Stimulated activated CD4-positive, alpha-beta T cell treated with anti-CD3 and anti-CD28 coated beads, Interleukin-2, amount 100 ng/mL, for 48 hours (primary cell): Measurements from ENCODE around the gene ADAMTSL2.
"Not testable (repeated sequence)": the region's sequence is repeated elsewhere in the genome, so short reads cannot be mapped to it uniquely, and the experiment has no call there.

Experiments
- DNase-seq, 2 donors: peaks; one replicate each; pipeline ENCODE4 v3.0.0-alpha.2; 2020

ADAMTSL2 gene

DNA sequence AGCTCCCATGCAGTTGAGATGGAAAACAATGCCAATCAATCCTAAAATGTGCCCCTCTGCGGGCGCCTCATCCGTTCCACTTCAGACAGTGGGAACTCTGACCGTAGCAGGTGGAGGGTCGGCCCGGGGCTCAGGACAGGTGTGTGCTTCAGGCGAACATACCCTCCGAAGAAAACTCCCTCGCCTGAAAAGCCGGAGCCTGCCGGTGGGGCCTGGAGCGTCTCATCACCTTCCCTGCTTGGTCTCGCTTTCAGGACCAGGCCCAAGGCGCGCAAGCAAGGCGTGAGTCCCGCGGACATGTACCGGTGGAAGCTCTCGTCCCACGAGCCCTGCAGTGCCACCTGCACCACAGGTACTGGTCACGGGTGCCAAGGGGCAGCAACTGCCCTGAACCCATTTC lies 26.4 kb downstream of the ADAMTSL2 start:
- DNase-seq, result no peak

DNA sequence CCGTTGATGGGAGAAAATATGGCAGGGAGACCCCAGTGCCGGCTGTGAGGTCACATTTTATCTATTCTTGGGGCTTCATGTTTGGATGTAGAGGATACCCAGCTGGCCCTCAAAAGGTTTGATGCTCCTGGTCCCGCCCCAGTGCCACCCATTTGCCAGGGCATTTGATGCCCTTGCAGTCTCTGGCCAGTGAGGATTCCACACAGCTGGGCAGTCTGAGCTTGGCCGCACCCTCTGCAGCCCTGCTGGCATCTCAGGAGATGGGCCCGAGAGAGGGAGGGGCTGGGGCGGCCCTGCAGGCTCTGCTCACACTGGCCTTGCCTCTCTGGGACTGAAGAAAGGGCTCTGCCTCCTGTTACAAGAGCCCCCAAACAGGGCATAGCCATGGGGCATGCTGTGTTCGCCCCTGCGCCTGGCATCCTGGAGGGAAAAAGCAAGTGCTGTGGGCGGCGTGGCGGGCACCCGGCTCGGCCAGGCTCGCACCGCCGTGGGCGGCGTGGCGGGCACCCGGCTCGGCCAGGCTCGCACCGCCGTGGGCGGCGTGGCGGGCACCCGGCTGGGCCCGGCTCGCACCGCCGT lies 27.6 kb downstream of the ADAMTSL2 start:
- DNase-seq, result no peak

DNA sequence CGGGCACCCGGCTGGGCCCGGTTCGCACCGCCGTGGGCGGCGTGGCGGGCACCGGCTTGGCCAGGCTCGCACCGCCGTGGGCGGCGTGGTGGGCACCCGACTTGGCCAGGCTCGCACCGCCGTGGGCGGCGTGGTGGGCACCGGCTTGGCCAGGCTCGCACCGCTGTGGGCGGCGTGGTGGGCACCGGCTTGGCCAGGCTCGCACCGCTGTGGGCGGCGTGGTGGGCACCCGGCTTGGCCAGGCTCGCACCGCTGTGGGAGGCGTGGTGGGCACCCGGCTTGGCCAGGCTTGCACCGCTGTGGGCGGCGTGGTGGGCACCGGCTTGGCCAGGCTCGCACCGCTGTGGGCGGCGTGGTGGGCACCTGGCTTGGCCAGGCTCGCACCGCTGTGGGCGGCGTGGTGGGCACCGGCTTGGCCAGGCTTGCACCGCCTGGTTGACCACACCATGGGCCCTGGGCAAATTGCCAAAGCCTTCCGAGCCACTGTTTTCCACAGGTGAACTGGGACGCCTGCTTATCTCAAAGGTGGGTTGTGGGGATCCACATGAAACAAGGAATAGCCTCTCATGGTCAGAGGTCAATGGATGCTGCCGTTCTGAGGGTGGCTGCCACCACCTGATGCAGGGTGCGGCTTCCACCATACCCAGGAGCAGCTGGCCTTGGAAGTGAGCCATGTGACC lies 28.2 kb downstream of the ADAMTSL2 start:
- DNase-seq, result no peak

DNA sequence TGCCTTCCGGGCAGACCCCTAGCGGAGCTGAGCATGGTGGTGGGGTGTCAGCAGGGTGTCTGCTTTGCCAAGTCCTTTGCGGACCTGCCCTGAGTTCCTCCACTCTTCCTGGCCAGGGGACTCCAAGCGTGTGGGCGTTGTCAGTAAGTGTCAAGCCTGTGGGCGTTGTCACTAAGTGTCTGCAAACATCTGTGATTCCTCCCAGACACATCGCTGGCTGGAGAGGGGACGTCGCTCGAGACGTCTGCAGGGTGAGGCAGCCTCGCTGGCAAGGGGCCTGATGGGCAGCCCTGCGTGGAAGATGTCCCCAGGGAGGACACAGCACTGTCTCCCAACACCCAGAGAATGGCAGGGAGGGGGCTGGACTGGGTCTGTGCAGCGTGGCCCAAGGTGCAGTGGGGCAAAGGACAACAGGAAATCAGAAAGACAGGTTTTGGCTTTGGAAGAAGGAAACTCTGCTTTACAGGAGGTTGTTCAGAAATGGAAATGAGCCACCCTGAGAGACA lies 28.8 kb downstream of the ADAMTSL2 start:
- DNase-seq, result no peak

DNA sequence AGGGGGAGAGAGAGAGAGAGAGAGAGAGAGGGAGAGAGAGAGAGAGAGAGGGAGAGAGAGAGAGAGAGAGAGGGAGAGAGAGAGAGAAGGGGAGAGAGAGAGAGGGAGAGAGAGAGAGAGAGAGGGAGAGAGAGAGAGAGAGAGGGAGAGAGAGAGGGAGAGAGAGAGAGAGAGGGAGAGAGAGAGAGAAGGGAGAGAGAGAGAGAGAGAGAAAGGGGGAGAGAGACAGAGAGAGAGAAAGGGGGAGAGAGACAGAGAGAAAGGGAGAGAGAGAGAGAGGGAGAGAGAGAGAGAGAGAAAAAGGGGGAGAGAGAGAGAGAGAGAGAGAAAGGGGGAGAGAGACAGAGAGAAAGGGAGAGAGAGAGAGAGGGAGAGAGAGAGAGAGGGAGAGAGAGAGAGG lies 29.3 kb downstream of the ADAMTSL2 start:
- DNase-seq, result not testable (repeated sequence)

DNA sequence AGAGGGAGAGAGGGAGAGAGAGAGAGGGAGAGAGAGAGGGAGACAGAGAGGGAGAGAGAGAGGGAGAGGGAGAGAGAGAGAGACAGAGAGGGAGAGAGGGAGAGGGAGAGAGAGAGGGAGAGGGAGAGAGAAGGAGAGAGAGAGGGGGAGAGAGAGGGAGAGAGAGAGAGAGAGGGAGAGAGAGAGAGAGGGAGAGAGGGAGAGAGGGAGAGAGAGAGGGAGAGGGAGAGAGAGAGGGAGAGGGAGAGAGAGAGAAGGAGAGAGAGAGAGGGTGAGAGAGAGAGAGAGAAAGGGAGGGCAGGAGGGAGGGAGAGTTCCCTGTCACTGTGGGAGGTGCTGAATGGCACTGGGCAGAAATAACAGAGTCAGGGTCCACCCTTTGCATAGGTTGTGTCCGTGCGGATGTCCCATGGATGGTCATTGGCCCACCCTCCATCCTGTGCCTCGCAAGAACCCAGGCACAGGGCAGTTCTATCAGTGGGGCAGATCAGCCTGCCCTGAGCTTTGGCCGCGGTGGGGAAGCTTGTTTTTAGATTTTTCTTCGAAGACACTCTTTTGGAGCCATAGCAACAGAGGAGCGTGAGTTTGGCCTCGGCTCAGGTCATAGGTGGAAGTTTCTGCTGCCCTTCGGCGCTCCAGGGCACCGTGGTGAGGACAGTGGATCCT lies 30.1 kb downstream of the ADAMTSL2 start:
- DNase-seq, result no peak

DNA sequence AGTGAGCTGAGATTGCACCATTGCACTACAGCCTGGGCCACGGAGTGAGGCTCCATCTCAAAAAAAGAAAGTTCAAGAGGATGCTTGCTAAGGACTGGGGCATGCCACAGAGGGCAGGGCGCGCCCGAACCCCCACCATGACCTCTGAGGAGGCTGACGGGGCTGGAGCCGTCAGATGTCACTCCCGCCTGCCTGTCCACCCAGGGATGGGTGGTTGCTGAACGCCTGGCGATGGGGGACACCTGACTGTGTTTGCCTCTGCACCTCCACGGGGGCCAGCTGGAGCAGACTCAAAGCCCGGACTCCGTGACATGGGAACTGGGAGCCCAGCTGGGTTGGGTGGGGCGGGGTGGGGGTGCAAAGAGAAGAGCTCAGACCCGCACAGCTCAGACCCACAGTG lies 31.9 kb downstream of the ADAMTSL2 start:
- no peak for DNase-seq

DNA sequence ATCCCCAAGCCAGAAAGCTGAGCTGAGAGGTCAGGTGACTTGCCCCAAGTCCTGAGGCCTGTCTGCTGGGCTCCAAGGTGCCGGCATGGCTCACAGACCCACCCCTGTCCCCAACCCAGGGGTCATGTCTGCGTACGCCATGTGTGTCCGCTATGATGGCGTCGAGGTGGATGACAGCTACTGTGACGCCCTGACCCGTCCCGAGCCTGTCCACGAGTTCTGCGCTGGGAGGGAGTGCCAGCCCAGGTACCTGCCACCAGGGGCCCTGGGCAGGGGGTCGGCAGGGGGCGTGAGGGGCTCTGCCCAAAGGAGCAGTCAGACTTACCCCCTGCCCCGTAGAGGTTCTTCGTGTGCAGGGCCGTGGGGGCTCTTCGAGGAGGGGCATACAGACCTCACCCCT lies 32.3 kb downstream of the ADAMTSL2 start:
- DNase-seq, result no peak

DNA sequence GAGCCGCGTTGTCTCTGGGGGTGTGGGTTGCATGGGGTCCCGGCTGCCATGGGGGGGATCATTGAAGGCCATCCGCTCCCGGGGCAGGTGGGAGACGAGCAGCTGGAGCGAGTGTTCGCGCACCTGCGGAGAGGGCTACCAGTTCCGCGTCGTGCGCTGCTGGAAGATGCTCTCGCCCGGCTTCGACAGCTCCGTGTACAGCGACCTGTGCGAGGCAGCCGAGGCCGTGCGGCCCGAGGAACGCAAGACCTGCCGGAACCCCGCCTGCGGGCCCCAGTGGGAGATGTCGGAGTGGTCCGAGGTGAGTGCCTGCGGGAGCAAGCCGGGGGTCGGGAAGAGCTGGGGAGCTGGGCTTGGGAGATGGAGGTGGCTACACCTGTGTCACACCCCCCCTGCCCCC lies 33.7 kb downstream of the ADAMTSL2 start:
- no peak for DNase-seq

DNA sequence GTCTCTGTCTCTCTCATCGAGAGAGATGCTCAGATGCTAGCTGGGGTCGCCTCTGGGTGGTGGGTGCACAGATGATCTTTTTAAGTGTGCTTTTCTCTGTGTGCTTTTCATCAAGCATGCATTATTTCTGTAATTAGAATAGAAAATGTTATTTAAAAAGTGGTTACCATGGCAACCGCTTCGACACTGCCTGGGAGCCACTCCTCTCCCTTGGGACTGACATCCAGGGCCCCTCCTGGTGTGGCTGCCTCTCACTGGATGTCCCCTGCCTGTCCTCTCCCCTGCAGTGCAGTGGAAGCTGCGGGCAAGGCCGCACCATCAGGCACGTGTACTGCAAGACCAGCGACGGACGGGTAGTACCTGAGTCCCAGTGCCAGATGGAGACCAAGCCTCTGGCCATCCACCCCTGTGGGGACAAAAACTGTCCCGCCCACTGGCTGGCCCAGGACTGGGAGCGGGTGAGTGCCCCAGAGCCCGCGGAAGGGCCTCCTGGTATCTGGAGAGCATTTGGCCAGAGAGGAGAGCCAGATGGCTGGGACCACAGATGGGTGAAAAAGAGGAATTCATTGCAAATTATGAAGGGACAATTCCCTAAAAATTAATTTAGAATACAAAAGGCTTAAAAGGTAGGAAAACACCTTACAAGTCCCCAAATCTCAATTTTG lies 34.7 kb downstream of the ADAMTSL2 start:
- DNase-seq, result no peak

DNA sequence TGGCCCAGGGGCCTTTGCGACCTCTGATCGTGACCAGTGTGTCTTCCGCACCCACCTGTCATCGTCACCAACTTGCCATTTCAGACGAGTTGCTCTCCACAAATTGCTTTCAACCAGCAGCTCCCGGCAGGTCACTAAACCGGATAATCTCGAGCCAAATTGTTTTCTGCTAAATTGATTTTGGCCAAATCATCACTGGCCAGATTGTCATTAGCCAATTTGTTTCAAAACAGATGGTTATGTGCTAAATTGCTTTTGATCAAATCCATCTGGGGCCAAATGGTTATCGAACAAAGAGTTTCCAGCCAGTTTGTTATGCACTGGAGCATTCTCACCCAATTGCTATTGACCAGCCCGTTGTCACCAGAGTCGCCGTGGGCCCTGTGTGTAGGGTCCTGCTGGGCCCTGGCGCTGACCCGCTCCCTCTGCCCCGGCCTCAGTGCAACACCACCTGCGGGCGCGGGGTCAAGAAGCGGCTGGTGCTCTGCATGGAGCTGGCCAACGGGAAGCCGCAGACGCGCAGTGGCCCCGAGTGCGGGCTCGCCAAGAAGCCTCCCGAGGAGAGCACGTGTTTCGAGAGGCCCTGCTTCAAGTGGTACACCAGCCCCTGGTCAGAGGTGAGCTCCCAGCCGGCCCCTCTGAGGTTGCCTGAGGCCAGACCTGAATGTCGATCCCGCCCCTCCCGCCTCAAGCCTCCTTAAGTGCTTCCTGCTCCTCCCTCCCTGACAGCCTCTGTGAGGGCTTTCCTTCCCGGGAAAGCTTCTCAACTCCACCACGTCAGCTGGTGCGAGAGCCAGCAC lies 35.6 kb downstream of the ADAMTSL2 start:
- DNase-seq, result no peak

DNA sequence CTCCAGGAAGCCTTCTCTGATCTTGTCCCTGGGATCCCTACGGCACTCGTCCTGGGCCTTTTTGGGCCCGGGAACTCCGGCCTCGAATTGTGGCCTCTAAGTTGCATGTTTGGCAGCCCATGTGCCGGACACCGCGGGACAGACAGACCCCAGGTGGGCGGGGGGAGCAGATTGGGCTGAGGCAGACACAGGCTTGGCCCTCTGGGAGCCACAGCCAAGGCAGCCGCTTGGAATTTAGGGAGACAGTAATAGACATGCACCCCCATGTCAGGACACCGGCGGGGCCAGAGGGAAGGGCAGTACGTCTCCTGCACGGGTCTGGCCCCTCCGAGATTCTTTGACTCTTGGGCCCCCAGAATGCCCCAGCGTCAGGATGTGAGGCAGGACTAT lies 36.2 kb downstream of the ADAMTSL2 start:
- DNase-seq, result no peak

DNA sequence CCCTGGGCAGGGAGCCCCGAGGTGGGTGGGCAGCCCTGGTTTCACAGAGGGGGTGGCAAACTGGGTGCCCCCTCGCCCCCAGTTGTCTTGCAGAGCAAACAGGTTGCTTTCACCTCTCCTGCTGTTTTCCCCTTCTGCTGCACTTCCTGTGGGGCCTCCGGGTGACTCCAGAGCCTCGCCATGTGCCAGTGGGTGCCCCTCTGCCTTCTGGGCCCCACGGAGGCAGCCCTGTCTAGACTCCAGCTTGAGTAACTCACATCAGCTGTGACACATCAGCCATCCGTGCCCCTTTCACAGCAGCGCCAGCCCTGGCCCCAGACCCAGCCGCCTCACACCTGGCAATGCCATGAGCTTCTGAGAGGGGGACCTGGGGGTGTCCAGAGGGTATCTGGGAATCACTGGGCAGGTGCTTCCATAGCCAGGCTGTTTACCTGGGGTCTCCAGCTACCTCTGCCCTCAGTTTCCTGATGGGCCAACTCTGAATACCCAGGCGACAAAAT lies 36.9 kb downstream of the ADAMTSL2 start:
- no peak for DNase-seq

DNA sequence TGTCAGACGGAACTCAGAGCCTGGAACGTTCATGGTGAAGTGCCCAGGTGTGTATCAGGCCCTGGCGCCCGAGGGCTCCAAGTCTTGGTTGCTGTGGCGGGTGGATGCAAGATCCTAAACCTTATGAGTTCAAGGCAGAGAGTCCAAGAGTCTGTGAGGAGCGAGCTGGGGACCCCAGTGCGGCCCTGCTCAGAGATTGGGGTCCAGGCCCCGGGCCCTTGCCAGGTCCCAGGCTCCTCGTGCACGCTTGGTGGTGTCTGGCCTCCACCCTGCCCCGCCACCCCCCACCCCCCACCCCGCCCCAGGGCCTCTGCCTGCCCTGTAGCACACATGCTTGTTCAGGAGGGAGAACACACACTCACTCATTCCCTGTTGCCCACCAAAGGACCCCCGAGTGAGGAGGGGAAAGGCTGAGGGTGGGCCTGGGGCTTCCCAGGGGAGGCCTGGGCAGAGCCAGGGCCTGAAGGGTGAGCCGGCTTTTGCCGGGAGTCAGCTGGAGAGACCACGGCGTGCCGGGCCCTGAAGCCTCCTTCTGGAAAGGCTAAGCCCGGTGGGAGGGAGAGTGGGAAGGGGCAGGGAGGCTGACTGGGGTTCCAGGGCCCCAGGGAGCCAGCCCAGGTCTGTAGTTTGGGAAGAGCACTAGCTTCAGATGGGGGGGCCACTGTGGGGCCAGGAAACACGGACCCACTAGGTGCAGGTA lies 37.5 kb downstream of the ADAMTSL2 start:
- no peak for DNase-seq

DNA sequence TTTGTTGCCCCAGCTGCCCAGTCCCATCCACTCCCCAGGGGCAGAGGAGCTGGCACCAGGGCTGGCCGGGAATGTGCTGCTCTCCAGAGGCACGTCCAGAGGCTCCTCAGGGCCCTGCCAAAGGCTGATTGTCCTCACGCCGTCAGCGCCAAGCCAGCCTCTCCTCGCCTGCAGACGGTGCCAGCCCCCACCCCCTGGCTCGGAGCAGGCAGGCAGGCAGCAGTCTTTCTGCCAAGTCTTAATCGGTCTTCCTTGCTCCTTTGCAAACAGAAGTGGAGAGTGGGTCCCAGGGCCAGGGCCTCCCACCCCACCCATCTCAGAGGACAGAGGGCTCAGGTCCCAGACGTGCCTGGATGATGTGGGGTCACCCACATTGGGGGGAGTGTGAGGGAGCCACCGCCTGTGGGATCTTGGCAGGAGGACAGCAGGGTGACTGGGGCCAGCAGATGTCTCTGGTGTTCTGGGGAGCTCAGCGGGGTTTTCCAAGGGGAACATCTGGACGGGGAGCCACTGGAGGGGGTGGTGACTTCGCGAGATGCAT lies 38.4 kb downstream of the ADAMTSL2 start:
- DNase-seq, result no peak

DNA sequence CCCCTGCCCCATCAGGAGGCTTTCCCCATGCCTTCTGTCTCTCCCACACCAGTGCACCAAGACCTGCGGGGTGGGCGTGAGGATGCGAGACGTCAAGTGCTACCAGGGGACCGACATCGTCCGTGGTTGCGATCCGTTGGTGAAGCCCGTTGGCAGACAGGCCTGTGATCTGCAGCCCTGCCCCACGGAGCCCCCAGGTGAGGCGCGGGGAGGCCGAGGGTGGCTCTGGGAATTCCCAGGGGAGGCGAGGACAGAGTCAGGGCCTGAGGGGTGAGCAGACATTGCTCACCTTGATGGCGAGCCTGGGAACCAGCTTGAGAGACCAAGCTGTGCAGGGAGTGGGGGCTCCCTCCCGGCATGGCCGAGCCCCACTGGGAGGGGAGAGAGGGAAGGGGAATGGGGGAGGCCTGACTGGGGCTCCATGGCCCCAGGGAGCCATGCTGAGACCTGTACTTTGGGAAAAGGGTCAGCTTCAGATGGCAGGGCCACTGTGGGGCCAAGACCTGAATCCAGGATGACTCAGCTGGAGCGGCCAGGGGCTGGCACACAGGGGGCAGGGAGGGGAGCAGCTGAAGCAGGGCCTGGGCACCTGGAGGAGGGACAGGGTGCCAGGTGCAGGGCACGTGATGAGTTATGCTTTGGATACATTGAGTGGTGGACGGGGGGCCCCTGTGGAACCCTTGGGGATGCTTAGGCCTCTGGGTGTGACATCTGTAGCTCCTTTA lies 39.4 kb downstream of the ADAMTSL2 start:
- DNase-seq, result no peak

DNA sequence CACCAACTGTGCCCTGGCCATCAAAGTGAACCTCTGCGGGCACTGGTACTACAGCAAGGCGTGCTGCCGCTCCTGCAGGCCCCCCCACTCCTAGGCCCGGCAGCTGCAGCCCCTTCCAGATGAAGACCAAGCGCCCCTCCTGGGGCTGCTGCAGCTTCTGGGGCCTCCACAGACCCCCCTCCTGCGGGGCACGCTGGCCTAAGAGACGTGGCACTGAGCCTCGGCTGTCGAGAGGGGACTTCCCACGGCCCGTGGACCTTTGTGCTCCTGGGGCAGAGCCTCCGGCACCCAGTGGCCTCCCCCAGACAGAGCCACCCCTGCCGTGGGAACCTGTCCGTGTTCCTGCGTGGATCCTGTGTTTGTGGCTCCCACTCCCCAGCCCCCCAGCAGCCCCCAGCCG lies 40.3 kb downstream of the ADAMTSL2 start:
- no peak for DNase-seq

DNA sequence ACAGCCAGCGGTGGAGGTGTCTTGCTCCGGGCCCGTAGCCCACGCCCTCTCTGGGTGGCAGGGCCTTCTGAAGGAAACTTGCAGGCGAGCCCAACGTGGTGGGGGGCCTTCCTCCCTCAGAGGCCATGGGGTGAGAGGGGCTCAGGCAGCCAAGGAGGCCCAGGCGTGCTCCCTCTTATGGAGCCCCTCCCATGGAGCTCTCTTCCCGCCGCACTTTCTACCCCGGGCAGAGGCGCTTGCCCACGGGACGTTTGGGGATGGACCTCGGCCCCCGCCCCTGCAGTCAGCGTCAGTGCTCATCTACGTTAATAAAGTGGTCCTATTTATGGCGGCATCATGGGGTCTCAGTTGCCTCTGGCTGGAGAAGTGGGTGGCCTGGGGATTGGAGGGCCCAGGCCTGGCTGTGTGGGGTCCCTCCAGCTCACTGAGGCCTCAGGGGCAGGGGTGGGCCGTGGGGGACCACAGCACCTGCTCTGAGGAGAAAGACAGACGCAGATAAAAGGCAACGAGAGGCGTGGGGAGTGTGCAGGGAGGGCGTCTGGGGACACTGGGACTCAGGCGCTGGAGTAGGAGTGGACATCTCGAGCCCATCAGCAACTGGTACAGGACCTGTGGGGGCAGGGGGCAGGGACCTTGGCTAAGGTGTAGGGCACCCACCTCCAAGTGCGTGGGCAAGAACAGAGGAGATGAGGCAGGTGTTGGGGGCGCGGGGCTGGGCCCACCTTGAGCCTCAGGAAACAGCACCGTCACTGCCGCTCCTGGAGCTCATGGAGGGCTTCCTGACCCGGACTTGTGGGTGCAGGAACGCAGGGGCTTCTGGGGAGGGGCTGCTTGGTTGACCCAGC lies 40.9 kb downstream of the ADAMTSL2 start:
- no peak for DNase-seq

DNA sequence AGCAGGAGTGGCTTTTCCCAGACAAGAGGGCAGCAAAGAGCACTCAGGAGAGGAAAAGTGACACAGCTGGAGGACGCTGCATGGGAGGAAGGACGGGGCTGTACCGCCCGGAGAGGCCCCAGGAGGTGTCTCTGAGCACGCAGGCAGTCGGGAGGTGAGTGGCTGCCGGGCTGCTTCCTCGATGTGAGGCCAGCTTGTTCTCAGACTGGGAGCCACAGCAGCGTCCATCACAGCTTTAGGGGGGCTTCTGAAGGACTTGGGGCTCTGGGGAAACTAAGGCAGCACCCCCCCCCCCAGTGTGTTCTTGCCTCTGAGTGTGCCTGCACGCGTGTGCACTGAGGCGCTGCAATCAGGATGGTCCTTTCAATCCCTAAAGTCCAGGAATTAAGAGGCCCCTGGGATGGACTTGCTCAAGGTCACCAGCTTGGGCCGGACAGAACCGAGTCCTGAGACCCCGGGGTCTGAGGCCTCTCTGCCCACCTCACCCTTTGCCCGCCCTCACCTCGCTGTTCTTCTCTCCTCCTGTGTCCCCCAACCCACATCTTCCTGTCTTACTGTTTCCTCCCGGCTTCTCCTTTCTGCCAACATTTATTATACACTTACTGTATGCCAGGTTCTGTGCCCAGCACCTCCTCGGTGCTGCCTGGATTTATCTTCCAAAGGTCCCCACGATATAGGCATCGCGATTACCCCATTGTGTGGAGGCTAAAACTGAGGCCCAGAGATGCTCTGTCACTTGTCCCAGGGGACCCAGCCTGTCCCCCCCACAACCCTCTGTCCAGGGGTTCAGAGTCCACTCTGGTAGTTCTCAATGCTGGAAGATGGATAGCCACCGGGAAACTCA lies 41.7 kb downstream of the ADAMTSL2 start:
- no peak for DNase-seq
